ENCODE measurements around the gene KNDC1.

The KNDC1 gene

DNA sequence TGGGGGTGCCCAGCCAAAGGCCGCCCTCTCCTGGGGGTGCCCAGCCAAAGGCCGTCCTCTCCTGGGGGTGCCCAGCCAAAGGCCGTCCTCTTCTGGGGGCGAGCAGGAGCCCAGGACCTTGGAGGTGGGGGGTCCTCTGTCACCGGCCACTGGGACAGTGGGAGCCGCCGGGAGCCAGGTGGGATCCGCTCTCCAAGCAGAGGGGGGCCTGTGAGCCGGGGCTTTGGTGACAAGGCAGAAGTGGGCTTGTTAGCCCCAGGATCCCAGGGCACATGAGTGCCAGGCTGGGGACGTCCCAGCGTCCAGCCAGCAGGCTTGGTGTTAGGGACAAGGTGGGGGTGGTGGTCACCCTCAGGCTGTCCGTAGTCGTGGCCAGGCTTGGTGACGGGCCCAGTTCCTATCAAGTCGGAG lies 40.6 kb downstream of the KNDC1 start:
- DNase-seq (ENCODE audit: low read depth in 2 of 2), result no peak
- no peak overlapping the region for H3K4me3 ChIP-seq (replicated peaks in 1 of 2; ENCODE audit: low read depth in 2 of 2, low read length in 2 of 2)
- TF ChIP-seq, protein P1, sequence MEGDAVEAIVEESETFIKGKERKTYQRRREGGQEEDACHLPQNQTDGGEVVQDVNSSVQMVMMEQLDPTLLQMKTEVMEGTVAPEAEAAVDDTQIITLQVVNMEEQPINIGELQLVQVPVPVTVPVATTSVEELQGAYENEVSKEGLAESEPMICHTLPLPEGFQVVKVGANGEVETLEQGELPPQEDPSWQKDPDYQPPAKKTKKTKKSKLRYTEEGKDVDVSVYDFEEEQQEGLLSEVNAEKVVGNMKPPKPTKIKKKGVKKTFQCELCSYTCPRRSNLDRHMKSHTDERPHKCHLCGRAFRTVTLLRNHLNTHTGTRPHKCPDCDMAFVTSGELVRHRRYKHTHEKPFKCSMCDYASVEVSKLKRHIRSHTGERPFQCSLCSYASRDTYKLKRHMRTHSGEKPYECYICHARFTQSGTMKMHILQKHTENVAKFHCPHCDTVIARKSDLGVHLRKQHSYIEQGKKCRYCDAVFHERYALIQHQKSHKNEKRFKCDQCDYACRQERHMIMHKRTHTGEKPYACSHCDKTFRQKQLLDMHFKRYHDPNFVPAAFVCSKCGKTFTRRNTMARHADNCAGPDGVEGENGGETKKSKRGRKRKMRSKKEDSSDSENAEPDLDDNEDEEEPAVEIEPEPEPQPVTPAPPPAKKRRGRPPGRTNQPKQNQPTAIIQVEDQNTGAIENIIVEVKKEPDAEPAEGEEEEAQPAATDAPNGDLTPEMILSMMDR (IDR thresholded peaks at IDR 0.05; ENCODE audit: low read depth, low read length), result no peak

DNA sequence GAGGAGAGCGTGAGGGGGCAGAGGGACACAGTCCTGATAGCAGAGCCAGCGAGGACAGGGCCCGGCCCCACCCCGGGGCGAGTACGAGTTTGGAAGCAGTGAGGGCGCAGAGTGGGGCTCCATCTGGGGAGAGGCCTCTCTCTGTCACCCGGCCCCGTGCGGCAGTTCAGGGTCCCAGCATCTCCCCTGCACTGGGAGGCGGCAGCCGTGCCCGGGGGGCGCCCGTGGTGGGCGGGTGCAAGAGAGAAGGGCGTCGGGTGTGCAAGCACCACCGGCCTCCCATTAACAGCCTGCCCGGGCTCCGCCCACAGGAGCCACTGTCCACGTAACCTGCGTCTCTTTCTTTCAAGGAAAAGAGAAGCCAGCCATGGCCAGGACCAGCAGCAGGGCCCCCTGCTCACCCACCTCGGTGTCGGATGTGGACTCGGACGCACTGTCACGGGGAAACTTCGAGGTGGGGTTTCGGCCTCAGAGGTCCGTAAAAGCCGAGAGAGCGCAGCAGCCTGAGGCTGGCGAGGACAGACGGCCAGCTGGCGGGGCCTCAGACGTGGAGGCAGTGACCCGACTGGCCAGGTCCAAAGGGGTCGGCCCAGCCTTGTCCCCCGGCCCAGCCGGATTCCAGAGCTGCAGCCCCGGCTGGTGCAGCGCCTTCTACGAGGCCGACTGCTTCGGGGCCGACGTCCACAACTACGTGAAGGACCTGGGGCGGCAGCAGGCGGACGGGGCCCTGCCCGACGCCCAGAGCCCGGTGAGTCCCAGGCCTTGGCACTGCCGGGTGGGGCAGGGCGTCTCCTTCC lies 41.3 kb downstream of the KNDC1 start:
- TF ChIP-seq, protein P1 (IDR thresholded peaks at IDR 0.05; ENCODE audit: low read depth, low read length), result no peak
- DNase-seq (ENCODE audit: low read depth in 2 of 2), result no peak
- H3K4me3 ChIP-seq (replicated peaks in 1 of 2; ENCODE audit: low read depth in 2 of 2, low read length in 2 of 2), result no peak overlapping the region

DNA sequence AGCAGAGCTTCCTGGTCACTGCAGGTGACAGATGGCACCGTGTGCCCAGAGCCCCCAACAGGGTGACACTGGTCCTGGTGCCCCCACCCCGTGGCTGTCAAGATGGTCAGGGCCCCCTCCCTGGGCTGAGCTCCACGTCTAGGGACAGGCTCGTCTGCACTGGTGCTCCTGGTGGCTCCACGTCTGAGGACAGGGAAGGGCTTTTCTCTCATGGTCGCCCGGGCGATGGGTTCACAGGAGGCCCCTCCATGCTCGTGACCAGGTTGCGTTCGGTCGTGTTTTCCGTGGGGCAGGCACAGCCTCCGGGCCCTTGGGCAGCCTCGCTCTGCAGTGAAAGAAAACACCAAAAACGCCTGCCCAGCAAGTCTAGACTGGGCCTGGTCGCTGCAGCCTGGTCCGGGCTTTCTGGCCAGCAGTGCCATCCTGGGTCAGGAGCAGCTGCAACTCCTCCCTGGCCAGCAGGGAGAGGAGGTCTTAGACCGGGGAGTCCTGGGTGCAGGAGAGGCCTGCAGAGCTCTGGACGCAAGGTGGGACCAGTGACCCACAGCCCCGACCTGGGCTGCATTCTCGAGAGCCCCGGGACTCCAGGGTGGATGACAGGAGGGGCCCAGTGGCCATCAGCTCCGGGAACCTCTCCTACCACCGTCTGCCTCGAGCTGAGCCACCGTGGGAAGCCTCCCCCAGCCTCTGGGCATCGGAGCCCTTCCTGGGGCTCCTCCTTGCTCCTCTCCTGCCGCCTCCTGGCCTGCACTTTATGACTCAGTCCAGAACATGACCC lies 42.1 kb downstream of the KNDC1 start:
- no peak for DNase-seq (ENCODE audit: low read depth in 2 of 2)
- no peak overlapping the region for H3K4me3 ChIP-seq (replicated peaks in 1 of 2; ENCODE audit: low read depth in 2 of 2, low read length in 2 of 2)
- TF ChIP-seq, protein P1 (IDR thresholded peaks at IDR 0.05; ENCODE audit: low read depth, low read length), result no peak

DNA sequence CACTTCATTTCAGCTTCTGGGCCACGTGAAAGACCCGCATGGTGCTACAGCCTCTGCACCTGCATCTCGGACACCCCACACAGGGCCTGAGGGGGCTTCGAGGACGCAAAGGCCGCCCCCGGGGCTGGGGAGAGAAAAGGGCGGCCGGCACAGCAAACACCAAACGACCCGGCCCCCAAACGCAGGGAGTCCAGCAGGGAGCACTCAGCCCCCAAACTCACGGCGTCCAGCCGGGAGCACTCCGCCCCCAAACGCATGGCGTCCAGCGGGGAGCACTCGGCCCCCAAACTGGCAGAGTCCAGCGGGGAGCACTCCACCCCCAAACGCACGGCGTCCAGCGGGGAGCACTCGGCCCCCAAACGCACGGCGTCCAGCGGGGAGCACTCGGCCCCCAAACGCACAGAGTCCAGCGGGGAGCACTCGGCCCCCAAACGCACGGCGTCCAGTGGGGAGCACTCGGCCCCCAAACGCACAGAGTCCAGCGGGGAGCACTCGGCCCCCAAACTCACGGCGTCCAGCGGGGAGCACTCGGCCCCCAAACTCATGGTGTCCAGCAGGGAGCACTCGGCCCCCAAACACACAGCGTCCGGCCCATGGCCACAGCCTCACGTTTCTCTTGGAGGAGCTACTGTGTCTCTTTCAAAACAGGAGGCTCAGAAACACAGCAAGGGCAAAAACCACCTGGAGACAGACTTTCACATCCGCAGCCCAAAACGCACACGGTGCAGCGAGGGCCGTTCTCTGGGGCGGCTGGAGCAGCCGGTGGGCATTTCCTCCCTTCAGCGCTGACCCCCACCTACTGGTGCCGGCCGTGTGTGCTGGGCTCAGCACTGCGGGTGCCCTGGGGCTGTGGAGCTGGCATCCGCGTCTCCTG lies 43.0 kb downstream of the KNDC1 start:
- TF ChIP-seq, protein P1 (IDR thresholded peaks at IDR 0.05; ENCODE audit: low read depth, low read length), result no peak
- no peak overlapping the region for H3K4me3 ChIP-seq (replicated peaks in 1 of 2; ENCODE audit: low read depth in 2 of 2, low read length in 2 of 2)
- DNase-seq (ENCODE audit: low read depth in 2 of 2), result no peak

DNA sequence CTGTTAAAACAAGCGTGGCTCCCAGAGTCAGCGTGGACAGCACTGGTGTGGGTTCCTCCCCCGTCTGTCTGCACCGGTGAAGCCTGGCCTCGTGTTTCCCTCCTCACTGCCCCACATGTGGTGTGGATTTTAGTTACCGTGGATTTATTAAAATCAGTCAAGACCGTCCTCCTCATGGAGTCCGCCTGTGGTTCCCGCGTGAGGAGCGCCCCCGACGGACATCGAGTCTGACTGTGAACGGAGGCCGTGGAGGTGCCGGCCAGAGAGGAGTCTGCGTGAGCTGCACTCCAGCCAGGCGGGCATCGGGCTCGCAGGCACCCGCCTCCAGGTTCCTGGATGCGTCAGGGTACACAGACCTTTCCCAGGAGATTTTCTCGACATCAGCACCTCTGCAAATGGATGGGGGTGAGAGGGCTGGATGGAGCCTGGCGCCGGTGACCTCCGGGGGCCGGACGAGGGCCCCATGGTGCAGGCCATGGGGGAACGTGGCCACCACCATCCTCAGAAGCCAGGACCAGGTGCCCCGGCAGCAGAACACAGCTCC lies 43.7 kb downstream of the KNDC1 start:
- H3K4me3 ChIP-seq (replicated peaks in 1 of 2; ENCODE audit: low read depth in 2 of 2, low read length in 2 of 2), result no peak overlapping the region
- DNase-seq (ENCODE audit: low read depth in 2 of 2), result no peak
- TF ChIP-seq, protein P1 (IDR thresholded peaks at IDR 0.05; ENCODE audit: low read depth, low read length), result no peak
